Mesendoderm (in vitro differentiated cells): ENCODE data around the gene SH2B3.
A peak's percentile ranks its signal among the peaks of the same experiment; 100 is the strongest.

Experiments used
- DNase-seq: peaks from one replicate; pipeline ENCODE4 v3.0.0; 2013
- H2AK5ac ChIP-seq: 2 replicates; pipeline ENCODE4 v1.6.1; 2013; ENCODE audit warnings: low read length, inconsistent platforms
- H2BK120ac ChIP-seq: 2 replicates; pipeline ENCODE4 v1.6.1; 2013; ENCODE audit warnings: low read depth, mild to moderate bottlenecking, low read length, moderate library complexity, mixed read lengths
- H2BK15ac ChIP-seq: replicated peaks from 2 replicates; pipeline ENCODE4 v1.6.1; 2013; ENCODE audit warnings: low read depth, mild to moderate bottlenecking, moderate library complexity
- H2BK5ac ChIP-seq: 2 replicates; pipeline ENCODE4 v1.6.1; 2013; ENCODE audit warnings: low read length, inconsistent platforms
- H3K18ac ChIP-seq: 2 replicates; pipeline ENCODE4 v1.6.1; 2013; ENCODE audit warnings: mild to moderate bottlenecking, low read length, mixed read lengths
- H3K23ac ChIP-seq: one replicate; pipeline ENCODE4 v1.6.1; 2013; ENCODE audit warnings: low read length
- H3K27ac ChIP-seq: 2 replicates; pipeline ENCODE4 v1.5.1; 2013; ENCODE audit warnings: low read depth, mild to moderate bottlenecking, inconsistent platforms, low read length, moderate library complexity
- H3K27me3 ChIP-seq: 2 replicates; pipeline ENCODE4 v1.6.1; 2013; ENCODE audit warnings: low read length, control low read depth, mild to moderate bottlenecking, inconsistent platforms; ENCODE audit not compliant: insufficient read depth, poor library complexity
- H3K36me3 ChIP-seq: 2 replicates; pipeline ENCODE4 v1.6.1; 2013; ENCODE audit warnings: low read length, inconsistent platforms; ENCODE audit not compliant: control insufficient read depth, insufficient read depth
- H3K4ac ChIP-seq: one replicate; pipeline ENCODE4 v1.6.1; 2013; ENCODE audit warnings: low read depth, mild to moderate bottlenecking, low read length, moderate library complexity
- H3K4me1 ChIP-seq: 2 replicates; pipeline ENCODE4 v1.6.1; 2013; ENCODE audit warnings: low read depth, low read length, inconsistent platforms; ENCODE audit not compliant: control insufficient read depth
- H3K4me2 ChIP-seq: 2 replicates; pipeline ENCODE4 v1.6.1; 2013; ENCODE audit warnings: low read length
- H3K4me3 ChIP-seq: 2 replicates; pipeline ENCODE4 v1.5.1; 2013; ENCODE audit warnings: mild to moderate bottlenecking, low read length
- H3K56ac ChIP-seq: one replicate; pipeline ENCODE4 v1.6.1; 2013; ENCODE audit warnings: low read length
- H3K79me1 ChIP-seq: 2 replicates; pipeline ENCODE4 v1.6.1; 2013; ENCODE audit warnings: low read length, inconsistent platforms
- H3K79me2 ChIP-seq: 2 replicates; pipeline ENCODE4 v1.6.1; 2013; ENCODE audit warnings: mild to moderate bottlenecking, low read length; ENCODE audit not compliant: control insufficient read depth, insufficient read depth
- H3K9ac ChIP-seq: 2 replicates; pipeline ENCODE4 v1.6.1; 2013; ENCODE audit warnings: low read length, inconsistent platforms
- H4K5ac ChIP-seq: one replicate; pipeline ENCODE4 v1.6.1; 2013; ENCODE audit warnings: low read length
- H4K8ac ChIP-seq: one replicate; pipeline ENCODE4 v1.6.1; 2013; ENCODE audit warnings: low read depth, mild to moderate bottlenecking, control low read depth, low read length, moderate library complexity
- WGBS: extraction: QIAGEN DNeasy Blood & Tissue Kit; methylation state at CpG from one replicate; pipeline ENCODE4 v1.1.7; 2013; ENCODE audit warnings: low lambda C conversion rate, missing lambda C conversion rate; ENCODE audit not compliant: insufficient coverage; ENCODE audit errors: extremely low coverage; 5-methylcytosine and 5-hydroxymethylcytosine counted together

The SH2B3 gene

GRCh38 chr12:111438481-111438880 lies 32.8 kb downstream of the SH2B3 start:
- peaks cover 38% of the 10 kb centered on the region for H3K79me2 ChIP-seq
- no peak overlapping the region for H3K56ac ChIP-seq
- no peak overlapping the region for H4K5ac ChIP-seq
- H3K4ac ChIP-seq: no peak overlapping the region
- H3K27me3 ChIP-seq: no peaks in the 10 kb centered on the region
- no peak overlapping the region for H2AK5ac ChIP-seq
- no peak overlapping the region for H3K18ac ChIP-seq
- no peak overlapping the region for H3K27ac ChIP-seq
- H3K4me3 ChIP-seq: no peak overlapping the region
- H3K79me1 ChIP-seq: peaks cover 28% of the 10 kb centered on the region
- no peak overlapping the region for H3K23ac ChIP-seq
- H3K4me2 ChIP-seq: no peak overlapping the region
- H3K4me1 ChIP-seq: peaks cover 3% of the 10 kb centered on the region
- DNase-seq: peak; percentile 35
- no peak overlapping the region for H2BK5ac ChIP-seq
- H3K9ac ChIP-seq: no peak overlapping the region
- no peak overlapping the region for H4K8ac ChIP-seq
- H3K36me3 ChIP-seq: no peaks in the 10 kb centered on the region
- H2BK15ac ChIP-seq: no peak overlapping the region
- no peak overlapping the region for H2BK120ac ChIP-seq
- WGBS: no CpG with 5 or more reads among the region's 9 CpGs

GRCh38 chr12:111439657-111440151 lies 34.0 kb downstream of the SH2B3 start:
- no peak for DNase-seq
- H2AK5ac ChIP-seq: no peak overlapping the region
- H2BK15ac ChIP-seq: no peak overlapping the region
- no peak overlapping the region for H3K4ac ChIP-seq
- H3K36me3 ChIP-seq: no peaks in the 10 kb centered on the region
- H3K4me3 ChIP-seq: no peak overlapping the region
- H3K27me3 ChIP-seq: no peaks in the 10 kb centered on the region
- H2BK120ac ChIP-seq: no peak overlapping the region
- no peak overlapping the region for H3K23ac ChIP-seq
- no CpG with 5 or more reads among the region's 5 CpGs for WGBS
- H4K8ac ChIP-seq: no peak overlapping the region
- H3K9ac ChIP-seq: no peak overlapping the region
- peaks cover 36% of the 10 kb centered on the region for H3K79me1 ChIP-seq
- H4K5ac ChIP-seq: no peak overlapping the region
- H3K4me2 ChIP-seq: no peak overlapping the region
- H3K27ac ChIP-seq: no peak overlapping the region
- H2BK5ac ChIP-seq: no peak overlapping the region
- no peak overlapping the region for H3K56ac ChIP-seq
- H3K4me1 ChIP-seq: peaks cover 2% of the 10 kb centered on the region
- peaks cover 33% of the 10 kb centered on the region for H3K79me2 ChIP-seq
- no peak overlapping the region for H3K18ac ChIP-seq

- peaks cover 30% of the 10 kb centered on the region for H3K79me2 ChIP-seq
- WGBS: no CpG with 5 or more reads among the region's 8 CpGs
- H2BK120ac ChIP-seq: no peak overlapping the region
- H3K4me3 ChIP-seq: no peak overlapping the region
- no peak overlapping the region for H2BK5ac ChIP-seq
- no peak overlapping the region for H3K56ac ChIP-seq
- no peaks in the 10 kb centered on the region for H3K27me3 ChIP-seq
- no peak overlapping the region for H3K4me2 ChIP-seq
- no peak for DNase-seq
- H4K5ac ChIP-seq: no peak overlapping the region
- no peak overlapping the region for H3K23ac ChIP-seq
- H3K4ac ChIP-seq: no peak overlapping the region
- H3K9ac ChIP-seq: no peak overlapping the region
- no peaks in the 10 kb centered on the region for H3K36me3 ChIP-seq
- no peak overlapping the region for H3K27ac ChIP-seq
- no peak overlapping the region for H2AK5ac ChIP-seq
- H3K79me1 ChIP-seq: peaks cover 36% of the 10 kb centered on the region
- H3K18ac ChIP-seq: no peak overlapping the region
- H4K8ac ChIP-seq: no peak overlapping the region
- no peak overlapping the region for H2BK15ac ChIP-seq
- H3K4me1 ChIP-seq: no peaks in the 10 kb centered on the region
Observed at GRCh38 chr12:111440152-111440551, 34.4 kb downstream of the SH2B3 start.

GRCh38 chr12:111440631-111441030 lies 34.9 kb downstream of the SH2B3 start:
- Histone ChIP-seq H3K36me3 (no peaks in the 10 kb centered on the region), H2BK5ac (no peak overlapping the region), H3K23ac (no peak overlapping the region), H2BK15ac (no peak overlapping the region), H4K5ac (no peak overlapping the region), H3K4me2 (no peak overlapping the region), H3K4me3 (no peak overlapping the region), H3K9ac (no peak overlapping the region), H2BK120ac (no peak overlapping the region), H3K79me1 (peaks cover 37% of the 10 kb centered on the region), H4K8ac (no peak overlapping the region), H3K4ac (no peak overlapping the region), H3K4me1 (peaks cover 1% of the 10 kb centered on the region), H3K56ac (no peak overlapping the region), H3K27me3 (no peaks in the 10 kb centered on the region), H3K27ac (no peak overlapping the region), H3K79me2 (peaks cover 27% of the 10 kb centered on the region), H2AK5ac (no peak overlapping the region), H3K18ac (no peak overlapping the region)
- no CpG with 5 or more reads among the region's 3 CpGs for WGBS
- no peak for DNase-seq

GRCh38 chr12:111441107-111441928 lies 35.6 kb downstream of the SH2B3 start:
- H3K56ac ChIP-seq: no peak overlapping the region
- peaks cover 31% of the 10 kb centered on the region for H3K79me1 ChIP-seq
- H4K5ac ChIP-seq: no peak overlapping the region
- no peak overlapping the region for H2BK5ac ChIP-seq
- no peak overlapping the region for H3K4ac ChIP-seq
- DNase-seq: no peak
- no peak overlapping the region for H3K27ac ChIP-seq
- no CpG with 5 or more reads among the region's 7 CpGs for WGBS
- no peaks in the 10 kb centered on the region for H3K36me3 ChIP-seq
- H3K27me3 ChIP-seq: no peaks in the 10 kb centered on the region
- H2AK5ac ChIP-seq: no peak overlapping the region
- no peak overlapping the region for H3K23ac ChIP-seq
- H2BK120ac ChIP-seq: no peak overlapping the region
- no peak overlapping the region for H3K18ac ChIP-seq
- H3K79me2 ChIP-seq: peaks cover 21% of the 10 kb centered on the region
- H3K4me2 ChIP-seq: no peak overlapping the region
- no peak overlapping the region for H3K4me3 ChIP-seq
- H3K4me1 ChIP-seq: peaks cover 4% of the 10 kb centered on the region
- no peak overlapping the region for H4K8ac ChIP-seq
- H2BK15ac ChIP-seq: no peak overlapping the region
- no peak overlapping the region for H3K9ac ChIP-seq
